NCI-H748 treated with DMSO at 0.1 percent for 48 hours (cell line): ENCODE results near the gene WHRN.

ENCODE experiments used
- DNase-seq: peaks from one replicate; lab custom pipeline; 2025; lab: John Stamatoyannopoulos, UW

Gene WHRN

DNA sequence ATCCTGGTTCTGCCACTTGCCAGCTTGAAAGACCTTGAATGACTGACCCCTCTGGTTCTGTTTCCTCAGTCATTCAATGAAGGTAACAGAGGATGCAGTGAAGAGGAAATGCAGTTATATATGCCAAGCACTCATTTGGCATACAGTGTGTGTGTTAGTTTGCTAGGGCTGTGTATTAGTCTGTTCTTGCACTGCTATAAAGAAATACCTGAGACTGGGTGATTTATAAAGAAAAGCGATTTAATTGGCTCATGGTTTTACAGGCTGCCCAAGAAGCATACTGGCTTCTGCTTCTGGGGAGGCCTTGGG, 8.6 kb upstream of the WHRN start:
- DNase-seq = no peak

DNA sequence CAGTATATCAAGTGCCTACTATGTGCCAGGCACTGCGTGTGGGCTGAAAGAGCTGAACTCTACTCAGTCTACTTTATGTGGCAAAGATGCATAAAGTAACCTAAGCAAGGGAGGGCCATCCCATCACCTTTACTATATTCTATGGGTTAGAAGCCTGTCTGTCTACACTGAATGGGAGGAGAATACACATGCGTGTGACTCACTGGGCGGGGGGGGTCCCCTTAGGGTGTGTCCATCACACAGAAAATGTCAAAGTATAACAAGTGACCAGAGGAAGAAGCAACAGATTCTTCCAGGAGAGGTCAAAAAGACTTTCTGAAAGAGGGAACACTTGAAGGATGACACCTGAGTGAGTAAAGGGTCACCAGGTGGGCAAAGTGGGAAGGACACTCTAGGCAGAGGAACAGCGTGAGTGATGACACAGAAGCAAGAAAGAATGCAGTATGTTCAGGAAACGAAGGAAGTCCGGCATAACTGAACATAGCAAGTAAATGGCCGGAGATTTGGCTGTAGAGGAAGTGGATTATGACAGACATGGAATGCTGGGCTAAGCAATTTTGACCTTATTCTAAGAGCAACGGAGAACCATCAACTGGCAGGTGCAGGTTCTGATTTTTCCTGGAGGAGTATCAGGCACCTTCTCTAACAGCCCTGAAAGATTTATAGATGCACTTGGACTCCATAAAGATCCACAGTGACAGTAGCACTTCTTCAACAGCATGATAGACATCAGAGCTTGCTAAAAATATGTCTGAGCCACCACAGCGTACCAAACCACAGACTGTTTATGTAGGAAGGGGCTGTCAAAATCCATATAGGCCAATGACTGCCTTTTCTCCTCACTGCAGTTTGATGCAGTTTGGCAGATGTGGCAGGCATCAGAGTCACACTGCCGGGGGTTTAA, 8.0 kb upstream of the WHRN start:
- DNase-seq = no peak

DNA sequence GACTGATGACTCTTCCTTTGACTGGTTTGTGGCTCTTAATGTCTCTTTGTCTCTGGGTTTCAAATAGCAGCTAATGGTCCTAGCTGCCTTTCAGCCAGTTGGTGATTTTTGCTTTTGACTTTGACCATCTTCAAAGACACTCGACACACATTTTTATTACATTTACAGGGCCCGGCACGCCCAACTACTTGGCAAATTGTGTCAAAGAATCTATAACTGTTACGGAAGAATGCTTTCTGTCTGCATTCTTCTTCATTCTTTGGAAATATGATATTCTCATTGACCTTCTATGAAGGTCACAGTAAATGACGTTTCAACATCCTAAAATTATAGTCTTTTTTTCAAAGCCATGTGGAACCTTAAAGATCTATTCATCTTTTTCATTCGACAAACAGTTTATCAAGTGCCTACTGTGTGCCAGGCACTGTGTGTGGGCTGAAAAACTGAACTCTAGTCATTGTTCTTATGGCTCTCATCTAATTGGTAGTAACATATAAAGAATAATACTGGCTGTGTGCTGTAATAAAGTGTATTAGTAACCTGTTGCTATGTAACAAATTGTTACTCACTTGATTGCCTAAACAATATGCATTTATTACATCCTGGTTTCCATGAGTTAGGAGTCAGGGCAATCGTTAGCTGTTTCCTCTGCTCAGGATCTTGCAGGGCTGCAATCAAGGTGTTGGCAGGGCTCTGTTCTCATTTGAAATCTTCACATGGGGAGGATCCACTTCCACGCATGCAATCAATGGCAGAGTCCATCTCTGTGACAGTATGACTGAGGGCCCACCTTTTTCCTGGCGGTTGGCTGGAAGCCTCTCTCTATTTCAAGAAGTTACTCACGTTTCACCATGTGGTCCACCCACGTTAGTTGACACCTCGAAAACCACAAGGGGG, 7.0 kb upstream of the WHRN start:
- DNase-seq = no peak

GRCh38 chr9:114507726-114508125, 2.5 kb upstream of the WHRN start:
- peak; percentile 35 for DNase-seq

DNA sequence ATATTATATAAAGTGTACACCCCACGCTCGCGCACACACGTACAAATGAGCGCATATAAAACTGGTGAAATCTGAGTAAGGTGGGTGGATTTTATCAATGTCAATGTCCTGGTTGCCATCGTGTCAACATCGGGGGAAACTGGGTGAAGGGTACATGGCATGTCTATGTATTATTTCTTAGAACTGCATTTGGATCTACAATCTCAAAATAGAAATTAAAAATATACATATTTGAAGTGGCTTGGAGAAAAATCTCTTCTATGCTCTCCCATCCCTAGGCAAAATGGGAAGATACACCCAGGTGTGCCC, 763 bp upstream of the WHRN start:
- no peak for DNase-seq

DNA sequence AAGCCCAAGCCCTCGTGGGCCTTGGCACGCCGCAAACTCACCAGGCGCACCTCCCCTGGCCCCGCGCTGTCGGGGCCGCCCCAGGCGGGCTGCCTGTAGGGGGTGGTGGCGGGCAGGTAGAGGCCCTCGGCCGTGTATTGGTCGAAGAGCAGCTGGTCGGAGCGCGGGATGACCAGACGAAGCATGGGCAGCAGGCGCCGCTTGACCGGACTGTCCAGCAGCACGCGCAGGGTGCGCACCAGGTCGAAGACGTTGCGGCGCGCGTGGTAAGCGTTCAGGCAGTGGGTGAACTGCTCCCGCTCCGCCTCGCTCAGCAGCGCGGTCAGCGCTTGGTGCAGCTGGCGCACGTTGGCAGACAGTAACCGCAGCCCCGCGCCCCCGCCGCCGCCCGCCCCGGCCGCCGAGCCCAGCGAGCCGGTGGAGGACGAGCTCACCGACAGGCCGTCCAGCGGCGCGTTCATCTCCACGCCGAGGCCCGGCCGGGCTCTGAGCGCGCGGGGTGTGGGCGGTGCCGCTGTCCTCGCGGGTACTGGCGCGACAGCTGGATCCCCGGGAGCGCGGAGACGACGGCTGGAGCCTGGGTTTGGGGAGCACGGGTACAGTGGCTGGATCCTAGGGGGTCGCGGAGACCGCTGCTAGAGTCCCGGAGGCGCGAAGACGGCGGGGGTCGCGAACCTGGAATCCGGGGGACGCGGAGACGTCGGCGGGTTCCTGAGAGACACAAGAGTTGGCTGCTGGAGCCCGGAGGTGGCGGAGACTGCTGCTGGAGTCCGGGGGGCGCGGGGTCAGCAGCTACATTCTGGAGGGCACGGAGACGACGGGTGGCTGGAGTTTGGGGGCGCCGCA, 709 bp downstream of the WHRN start:
- peak; percentile 17 for DNase-seq

DNA sequence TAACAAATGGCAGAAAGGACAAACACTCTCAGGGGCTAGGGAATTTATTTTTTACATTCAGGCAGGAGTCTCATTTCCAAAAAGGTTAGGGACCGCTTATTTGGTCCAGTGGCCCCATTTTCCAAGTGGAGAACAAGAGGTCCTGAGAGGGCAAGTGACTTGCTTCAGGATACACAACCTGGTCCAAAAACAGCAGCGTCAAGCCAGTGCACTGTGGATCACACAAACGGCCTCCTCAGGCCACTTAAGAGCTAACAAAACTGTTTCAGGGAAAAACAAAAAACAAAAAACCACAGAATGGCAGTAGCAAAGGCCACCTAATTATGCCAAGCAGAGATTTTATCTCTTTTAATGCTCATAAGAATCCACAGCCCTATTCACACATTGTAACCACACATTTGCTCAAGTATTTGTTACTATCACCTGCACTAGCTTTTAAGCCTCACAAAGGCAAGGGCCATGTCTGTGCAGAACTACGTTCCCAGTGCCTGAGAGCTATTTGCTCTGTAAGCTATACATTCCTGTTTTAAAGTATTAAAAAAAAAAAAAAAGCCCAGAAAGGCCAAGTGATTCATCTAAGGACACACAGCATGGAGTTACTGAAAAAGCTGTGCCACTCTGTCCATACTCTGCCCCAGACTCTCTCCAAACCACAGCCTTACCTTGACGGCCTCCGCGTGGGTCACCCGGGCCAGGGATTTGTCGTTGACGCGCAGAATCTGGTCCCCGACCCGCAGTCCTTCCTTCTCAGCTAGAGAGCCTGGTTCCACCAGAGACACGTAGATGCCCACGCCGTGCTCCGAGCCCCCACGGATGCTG, 1.5 kb downstream of the WHRN start:
- no peak for DNase-seq

DNA sequence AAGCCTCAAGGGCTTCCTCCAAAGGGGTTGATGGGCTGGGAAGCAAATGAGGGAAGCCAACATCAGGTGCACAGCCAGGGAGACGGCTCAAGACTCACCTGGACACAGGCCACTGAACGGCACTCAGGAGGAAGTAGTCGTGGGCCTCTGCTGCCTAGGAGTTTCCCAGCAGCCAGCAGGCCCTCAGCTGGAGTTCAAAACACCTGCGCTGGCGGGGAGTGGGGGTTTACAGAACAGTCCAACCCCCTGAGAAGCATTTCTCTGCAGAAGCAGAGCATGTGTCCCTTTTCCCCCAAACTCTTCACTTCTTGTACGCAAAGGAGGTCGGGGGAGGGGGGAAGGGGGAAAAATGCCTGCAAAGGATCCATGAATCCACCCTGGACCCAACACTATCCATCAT, 2.3 kb downstream of the WHRN start:
- DNase-seq = no peak

DNA sequence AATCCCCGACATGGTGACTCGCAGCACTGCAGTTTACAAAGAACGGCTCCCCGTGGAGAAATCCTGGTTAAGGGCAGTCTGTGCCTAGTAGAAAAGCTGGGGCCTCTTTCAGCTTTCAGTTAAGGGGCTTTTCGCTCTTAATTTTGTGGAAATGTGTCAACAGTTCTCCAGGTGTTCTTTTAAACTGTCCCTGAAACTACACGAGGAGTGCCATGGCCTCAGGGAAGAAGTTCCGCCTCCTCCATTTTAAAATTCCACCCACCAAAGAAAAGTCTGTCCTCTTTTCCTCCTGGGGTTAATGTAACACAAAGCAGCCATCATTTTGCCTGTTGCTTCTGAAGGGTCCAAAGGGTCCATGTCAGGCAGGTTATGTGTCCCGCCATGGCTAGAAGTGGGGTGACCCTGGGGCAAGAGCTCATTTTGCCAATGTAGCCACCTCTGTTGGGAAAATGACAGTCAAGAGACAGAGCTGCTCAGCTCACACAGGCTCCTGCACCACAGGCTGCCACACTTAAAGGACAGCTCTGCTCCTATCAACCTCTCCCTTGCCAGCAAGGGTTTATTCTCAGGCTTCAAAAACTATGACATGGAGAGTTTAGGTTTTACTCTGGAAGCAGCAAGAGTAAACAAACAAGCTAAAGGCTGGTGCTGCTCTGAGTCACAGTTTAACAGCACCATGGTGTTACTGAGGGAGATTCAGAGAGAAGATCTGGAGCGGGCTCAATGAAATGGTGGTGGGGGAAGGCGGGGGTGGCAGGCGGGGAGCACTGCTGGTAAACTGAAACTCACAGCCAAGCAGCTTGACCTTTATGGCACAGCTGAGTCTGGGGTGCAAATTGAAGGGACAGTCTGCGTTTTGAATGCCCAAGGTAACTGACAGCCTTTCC, 3.2 kb downstream of the WHRN start:
- no peak for DNase-seq

GRCh38 chr9:114500697-114501292, 4.5 kb downstream of the WHRN start:
- no peak for DNase-seq

- DNase-seq = no peak
Observed at GRCh38 chr9:114499941-114500696, 5.2 kb downstream of the WHRN start.

DNA sequence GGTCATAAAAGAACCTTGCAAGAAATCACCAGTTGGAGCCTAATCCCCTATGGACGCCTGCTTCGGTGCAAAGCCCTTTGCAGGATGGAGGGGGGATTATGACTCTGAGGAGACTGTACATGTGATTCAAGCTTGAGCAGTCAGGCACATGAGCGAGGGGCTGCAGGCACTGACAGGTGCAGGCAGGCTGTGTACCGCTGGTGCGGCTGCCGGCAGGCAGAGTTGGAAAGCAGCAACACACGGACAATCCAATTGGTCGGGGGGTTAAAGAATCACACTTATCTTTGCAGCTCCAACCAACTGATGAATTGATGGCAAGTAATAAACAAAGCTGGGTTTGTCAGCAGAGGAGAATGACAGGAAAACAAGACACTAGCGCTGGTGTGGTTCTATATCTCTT, 5.7 kb downstream of the WHRN start:
- DNase-seq = no peak

- no peak for DNase-seq
Observed at GRCh38 chr9:114497727-114498382, 7.4 kb downstream of the WHRN start.

GRCh38 chr9:114497236-114497635, 8.0 kb downstream of the WHRN start:
- DNase-seq = no peak

DNA sequence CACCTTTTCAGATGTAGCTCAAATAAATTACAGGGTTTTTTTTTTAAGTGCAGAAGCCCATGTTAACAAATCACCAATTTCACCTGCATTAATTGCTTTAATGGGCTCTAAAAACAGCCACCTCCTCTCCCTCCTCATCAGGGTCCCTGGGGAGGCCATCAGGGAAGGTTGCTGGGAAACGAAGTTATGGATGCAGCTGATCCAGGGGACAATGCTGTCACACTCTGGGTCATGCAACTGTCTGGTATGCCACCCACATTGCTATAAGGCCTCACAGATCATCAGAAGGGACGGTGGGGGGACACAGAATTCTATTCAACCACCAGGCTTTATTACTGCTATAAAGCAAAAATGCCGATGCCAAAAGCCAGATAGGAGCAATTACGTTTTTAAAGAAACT, 9.3 kb downstream of the WHRN start:
- no peak for DNase-seq

GRCh38 chr9:114494776-114495569, 10.3 kb downstream of the WHRN start:
- no peak for DNase-seq

- DNase-seq = no peak
Observed at GRCh38 chr9:114493521-114494184, 11.6 kb downstream of the WHRN start.

DNA sequence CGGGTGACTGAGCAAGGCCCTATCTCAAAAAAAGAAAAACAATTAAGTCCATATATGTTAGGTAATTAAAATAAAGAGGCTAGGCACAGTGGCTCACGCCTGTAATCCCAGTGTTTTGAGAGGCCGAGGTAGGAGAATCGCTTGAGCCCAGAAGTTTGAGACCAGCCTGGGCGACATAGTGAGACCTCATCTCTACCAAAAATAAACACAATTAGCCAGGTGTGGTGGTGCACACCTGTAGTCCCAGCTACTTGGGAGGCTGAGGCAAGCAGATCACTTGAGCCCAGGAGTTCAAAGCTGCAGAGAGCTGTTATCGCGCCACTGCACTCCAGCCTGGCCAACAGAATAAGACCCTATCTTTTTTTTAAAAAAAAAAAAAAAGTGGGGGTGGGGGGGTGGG, 12.3 kb downstream of the WHRN start:
- no peak for DNase-seq
